GM10266 (cell line): ENCODE data around the gene ISYNA1.

Source experiments
- DNase-seq: peaks from one replicate; pipeline ENCODE4 v3.0.0; 2012; ENCODE audit errors: extremely low spot score
- CTCF ChIP-seq: IDR thresholded peaks from 2 replicates; pipeline ENCODE4 v1.5.1; 2012; ENCODE audit warnings: mild to moderate bottlenecking, low read depth; ENCODE audit not compliant: control insufficient read depth, insufficient read depth; ENCODE audit errors: missing control alignments

ISYNA1 gene

GRCh38 chr19:18386543-18387271 lies 51.2 kb downstream of the ISYNA1 start:
- no peak for DNase-seq
- no peak for TF ChIP-seq CTCF

GRCh38 chr19:18385675-18386542 lies 52.0 kb downstream of the ISYNA1 start, which contains the start of gene GDF15:
Gene GDF15, plus strand, starts transcription at chr19:18386158. Its CDS starts 32 bp downstream, at chr19:18386190.
- peak; percentile 71 for TF ChIP-seq CTCF
- DNase-seq, result peak; percentile 64

GRCh38 chr19:18385359-18385674 lies 52.6 kb downstream of the ISYNA1 start:
- DNase-seq, result no peak
- no peak for TF ChIP-seq CTCF

GRCh38 chr19:18384775-18385174 lies 53.2 kb downstream of the ISYNA1 start:
- TF ChIP-seq CTCF, result no peak

More at GRCh38 chr19:18384775-18385174, 53.2 kb downstream of the ISYNA1 start:
- no peak for DNase-seq
